ENCODE results near the gene TENM4. TPM values are rescaled to one million over a fixed set of nuclear protein-coding genes. Genes with fewer than 3 reads are reported as not detected.

TENM4 gene
- total RNA-seq, 1 donor from 2014 or later = 0.08 TPM

DNA sequence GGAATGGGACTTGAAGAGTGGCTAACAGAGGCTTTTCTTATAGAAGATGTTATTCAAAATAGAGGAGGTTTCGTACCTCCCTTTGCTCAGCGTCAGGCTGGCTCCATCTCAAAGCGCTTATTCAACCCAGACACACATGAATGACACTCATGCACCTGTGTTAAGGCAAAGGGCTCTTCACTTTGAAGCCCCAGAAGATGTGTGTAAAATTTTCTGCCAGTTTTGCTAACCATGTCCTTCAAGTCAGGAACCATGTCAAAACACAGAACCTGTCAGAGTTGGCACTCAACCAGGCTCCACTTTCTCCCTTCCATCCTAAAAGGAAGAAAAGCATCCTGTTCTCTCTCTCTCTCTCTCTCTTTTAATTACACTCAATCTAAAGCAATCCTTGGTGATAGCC is 513.3 kb downstream of the TENM4 start:
- ATAC-seq (no peak), DNase-seq (ENCODE audit: low spot score) (no peak)

GRCh38 chr11:78926633-78927338 is 514.0 kb downstream of the TENM4 start:
- DNase-seq (ENCODE audit: low spot score) = no peak
- no peak for ATAC-seq

GRCh38 chr11:78925387-78925786 is 515.4 kb downstream of the TENM4 start:
- DNase-seq (ENCODE audit: low spot score) = no peak
- no peak for ATAC-seq

- ATAC-seq = no peak
- no peak for DNase-seq (ENCODE audit: low spot score)
Measured at GRCh38 chr11:78922859-78923625, 517.8 kb downstream of the TENM4 start.

- DNase-seq (ENCODE audit: low spot score) (no peak), ATAC-seq (no peak)
Measured at GRCh38 chr11:78921509-78921908, 519.3 kb downstream of the TENM4 start.

DNA sequence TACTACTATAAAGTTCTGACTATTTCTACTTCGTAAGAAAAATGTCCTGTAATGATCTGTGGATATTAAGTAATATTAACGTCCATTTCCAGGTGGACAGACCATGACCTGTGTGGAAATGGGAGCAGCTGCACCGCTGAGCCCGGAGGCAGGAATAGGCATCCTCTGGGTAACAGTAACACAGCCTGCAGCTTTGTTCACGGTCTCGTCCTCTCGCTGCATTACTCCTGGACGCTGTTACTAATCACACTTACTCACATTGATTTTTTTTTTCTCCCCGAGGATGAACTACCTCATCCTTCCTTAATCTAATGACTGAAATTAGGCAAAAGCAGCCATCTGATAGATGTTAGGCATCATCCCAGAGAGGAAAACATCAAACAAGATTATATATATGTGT is 520.5 kb downstream of the TENM4 start:
- ATAC-seq (no peak), DNase-seq (ENCODE audit: low spot score) (no peak)

DNA sequence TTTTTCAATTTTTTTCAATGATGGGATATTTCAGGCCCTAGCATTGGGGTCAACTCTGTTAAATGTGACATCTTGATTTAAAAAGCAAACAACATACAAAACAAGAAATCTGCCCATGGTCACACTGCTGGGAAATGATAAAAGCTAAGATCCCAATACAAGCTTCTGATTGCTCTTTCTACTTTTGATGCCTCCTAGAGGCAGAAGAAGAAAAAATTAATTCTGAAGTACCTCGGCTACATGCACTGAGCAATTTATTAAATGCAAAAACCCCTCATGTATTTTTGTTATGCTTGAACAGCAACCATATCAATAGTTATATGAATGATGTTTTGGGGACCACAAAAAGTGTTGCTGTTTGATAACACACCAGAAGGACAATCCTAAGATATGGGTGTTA is 524.1 kb downstream of the TENM4 start:
- DNase-seq (ENCODE audit: low spot score) = no peak
- ATAC-seq = no peak

GRCh38 chr11:78914503-78914902 is 526.3 kb downstream of the TENM4 start:
- DNase-seq (ENCODE audit: low spot score) (no peak), ATAC-seq (no peak)

GRCh38 chr11:78912778-78913177 is 528.1 kb downstream of the TENM4 start:
- no peak for DNase-seq (ENCODE audit: low spot score)
- no peak for ATAC-seq

DNA sequence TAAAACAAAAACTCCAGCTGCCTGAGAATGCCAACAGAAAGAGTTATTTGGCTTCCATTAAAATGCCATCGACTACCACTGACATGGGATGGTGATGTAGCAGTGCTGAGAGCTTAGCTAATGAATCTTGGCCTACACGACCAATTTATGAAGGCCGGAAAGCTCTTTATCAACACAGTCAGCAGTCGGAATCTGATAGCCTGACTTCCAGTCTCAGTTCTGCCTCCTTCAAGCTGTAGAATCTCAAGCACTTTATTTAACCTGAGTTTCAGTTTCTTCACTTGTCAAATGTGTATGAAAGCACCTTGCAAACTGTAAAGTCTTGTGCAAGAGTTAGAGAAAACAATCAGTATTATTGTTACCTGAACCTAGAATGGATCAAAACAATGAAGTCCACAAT is 530.5 kb downstream of the TENM4 start:
- DNase-seq (ENCODE audit: low spot score) = no peak
- no peak for ATAC-seq

DNA sequence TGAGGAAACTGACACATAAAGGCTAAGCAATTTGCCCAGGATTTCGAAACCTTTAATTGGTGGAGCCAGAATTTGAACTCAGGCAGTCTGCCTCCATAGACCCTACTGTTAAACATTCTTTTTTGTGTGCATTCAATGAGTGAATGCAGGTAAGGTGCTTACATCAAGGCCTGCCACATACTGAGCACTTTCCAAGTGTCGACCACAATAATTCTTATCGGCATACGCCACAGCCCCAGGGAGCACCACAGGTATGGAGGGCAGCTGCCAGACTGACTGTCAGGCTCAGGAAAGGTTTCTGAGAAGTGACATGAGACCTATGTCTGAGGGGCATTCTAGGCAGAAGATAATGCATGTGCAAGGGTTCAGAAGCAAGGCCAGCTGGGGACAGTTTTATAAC is 531.4 kb downstream of the TENM4 start:
- DNase-seq (ENCODE audit: low spot score) (no peak), ATAC-seq (no peak)

GRCh38 chr11:78907636-78908035 is 533.2 kb downstream of the TENM4 start:
- DNase-seq (ENCODE audit: low spot score) = no peak
- peak; percentile 41 for ATAC-seq

DNA sequence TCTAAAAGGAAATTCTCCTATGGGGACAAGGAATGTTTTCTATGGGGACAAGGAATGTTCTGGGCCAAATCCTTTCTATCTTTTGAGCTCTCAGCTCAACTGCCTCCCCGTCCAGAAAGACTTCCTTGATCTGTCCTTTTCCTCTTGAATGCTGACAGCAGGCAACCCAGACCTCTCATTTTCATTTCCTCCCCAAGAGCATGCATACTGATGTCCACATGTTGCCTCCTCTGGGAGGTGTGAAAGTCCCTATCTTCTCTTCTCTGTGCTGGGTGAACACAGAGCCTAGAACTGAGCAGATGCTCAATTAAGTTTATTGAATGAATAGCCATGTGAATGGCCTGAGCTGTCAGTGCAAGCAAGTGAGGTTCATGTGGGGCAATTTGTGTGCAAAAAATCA is 534.3 kb downstream of the TENM4 start:
- ATAC-seq (no peak), DNase-seq (ENCODE audit: low spot score) (no peak)

DNA sequence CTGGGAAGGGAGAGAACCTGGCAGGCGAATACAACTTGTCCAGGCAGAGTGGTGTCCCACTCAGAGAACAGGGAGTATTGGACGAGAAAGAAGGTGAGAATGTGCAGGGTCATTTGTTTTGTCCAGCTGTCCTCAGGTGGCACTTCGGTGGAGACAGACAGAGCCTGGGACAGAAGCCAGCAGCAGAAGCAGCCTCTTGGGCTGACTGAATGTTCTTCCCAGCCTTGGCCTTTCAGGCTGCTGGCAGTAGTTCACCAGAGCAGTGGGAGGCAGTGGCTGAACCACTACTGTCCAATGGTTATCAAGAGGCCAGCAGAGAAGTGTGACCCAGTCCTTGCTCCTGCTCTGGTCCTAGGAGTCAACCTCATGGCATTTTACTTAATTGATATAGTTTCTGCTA is 535.1 kb downstream of the TENM4 start:
- DNase-seq (ENCODE audit: low spot score) (no peak), ATAC-seq (no peak)

DNA sequence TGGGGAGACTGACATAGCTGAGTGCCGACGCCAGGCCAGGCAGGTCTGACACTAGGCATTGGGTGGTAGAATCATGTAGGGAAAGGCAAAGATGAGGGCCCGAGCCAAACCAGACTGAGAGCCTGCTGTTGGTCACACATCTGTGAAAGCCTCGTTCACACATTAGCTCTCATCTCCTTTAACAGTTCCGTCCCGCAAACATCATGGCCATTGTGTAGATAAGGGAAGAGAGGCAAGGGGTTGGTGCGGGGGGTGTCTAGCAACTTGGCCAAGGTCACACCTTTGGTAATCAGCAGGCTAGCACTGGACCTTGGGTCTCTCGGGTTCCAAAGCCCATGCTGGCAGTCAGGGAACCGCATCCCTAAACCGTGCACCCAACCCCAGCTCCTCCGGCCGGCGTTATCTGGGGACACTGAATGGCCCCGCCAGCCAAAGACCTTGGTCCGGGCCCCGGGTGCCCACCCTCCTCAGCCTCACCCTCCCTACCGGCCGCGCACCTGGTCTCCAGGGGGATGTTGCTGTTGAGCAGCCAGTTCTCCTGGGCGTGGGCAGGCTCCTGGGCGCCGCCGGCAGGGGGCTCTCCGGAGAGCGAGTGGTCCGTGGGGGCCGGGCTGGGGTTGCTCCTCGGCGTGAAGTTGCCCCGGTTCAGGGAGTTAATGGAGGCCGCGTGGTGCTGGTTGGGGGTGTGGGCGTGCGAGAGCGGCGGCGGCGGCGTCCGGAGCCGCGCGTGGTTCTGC is 537.9 kb downstream of the TENM4 start:
- DNase-seq (ENCODE audit: low spot score) (no peak), ATAC-seq (no peak)

GRCh38 chr11:78901831-78902230 is 539.0 kb downstream of the TENM4 start:
- DNase-seq (ENCODE audit: low spot score) (no peak), ATAC-seq (no peak)

DNA sequence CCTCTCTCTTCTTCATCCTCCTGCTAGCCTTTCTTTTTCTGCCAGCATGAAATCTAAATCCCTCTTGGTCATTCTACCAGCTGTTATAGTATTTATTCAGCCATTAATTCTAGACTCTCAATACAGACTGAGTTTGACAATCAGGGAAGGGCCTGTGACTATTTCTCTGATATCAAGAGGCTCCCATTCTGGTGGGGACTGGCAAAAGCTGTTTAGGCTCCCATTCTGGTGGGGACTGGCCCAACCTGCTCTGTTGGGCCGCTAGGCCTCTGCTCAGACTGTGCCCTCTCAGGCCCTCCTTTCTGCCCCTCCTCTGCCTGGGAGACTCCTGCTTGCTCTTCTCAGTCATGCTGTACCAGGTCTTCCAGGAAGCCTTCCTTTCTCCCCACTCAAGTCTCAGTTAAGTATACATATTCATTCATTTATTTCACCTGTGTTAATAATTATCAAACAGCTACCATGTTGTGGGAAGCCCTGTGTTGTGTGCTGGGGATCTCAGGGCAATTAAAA is 542.5 kb downstream of the TENM4 start:
- ATAC-seq (no peak), DNase-seq (ENCODE audit: low spot score) (no peak)

DNA sequence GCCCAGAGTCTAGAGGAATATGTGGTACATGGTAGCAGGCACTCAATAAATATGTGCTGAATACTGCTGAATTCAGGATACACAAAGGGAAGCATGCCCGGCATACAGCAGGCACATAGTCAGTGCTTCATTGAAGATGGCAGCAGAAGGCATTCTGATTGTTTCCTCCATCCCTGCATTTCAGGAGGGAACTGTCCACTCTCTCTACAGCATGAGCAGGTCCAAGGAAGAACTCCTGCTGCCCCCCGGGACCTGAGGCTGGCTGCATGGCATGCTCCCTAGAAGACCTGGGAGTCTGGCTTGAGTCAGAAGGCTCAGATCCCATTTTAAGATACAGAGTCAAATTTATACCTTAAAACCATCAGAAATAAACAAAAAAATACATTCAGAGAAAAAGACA is 546.8 kb downstream of the TENM4 start:
- no peak for ATAC-seq

GRCh38 chr11:78889698-78890097 is 551.1 kb downstream of the TENM4 start:
- DNase-seq (ENCODE audit: low spot score) = no peak

More for the DNA sequence above, 546.8 kb downstream of the TENM4 start:
- no peak for DNase-seq (ENCODE audit: low spot score)

DNA sequence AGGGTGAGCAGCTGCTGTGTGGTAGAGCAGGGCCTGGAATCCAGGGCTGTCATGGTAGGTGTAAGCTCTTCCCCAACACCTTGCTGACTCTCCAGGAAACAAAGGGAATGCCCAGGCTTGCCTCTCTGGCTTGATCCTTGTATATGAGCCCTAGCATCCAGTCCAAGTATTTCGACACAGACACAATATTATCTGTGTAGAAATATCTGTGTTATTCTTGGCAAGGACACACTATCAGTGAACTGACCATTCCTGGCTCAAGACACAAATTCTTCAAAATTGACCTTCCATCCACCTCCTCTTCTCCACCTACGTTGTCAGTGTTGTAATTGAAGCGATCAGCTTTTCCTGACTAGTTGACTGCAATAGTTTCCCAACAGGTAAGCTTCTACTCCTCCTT is 554.2 kb downstream of the TENM4 start:
- DNase-seq (ENCODE audit: low spot score) = no peak
- peak; percentile 91 for ATAC-seq

More at GRCh38 chr11:78889698-78890097, 551.1 kb downstream of the TENM4 start:
- ATAC-seq = no peak

DNA sequence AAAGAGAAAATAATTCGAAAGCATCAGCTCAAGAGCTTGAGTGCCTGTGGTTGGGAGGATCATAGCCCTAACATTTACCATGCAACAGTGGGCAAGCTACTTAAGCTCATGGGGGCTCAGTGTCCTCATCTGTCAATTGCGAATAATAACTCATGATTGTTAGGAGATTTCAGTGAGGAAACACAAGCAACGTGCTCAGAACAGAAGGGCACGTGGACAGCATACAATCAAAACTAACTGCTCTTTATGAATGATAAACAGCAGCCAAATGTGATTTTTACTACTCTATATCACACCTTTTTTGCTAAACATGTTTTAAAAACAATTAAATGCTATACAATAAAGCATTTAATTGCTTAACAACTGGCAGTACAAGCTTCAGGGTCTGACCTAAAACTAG is 556.1 kb downstream of the TENM4 start:
- DNase-seq (ENCODE audit: low spot score) = no peak
- ATAC-seq = no peak

DNA sequence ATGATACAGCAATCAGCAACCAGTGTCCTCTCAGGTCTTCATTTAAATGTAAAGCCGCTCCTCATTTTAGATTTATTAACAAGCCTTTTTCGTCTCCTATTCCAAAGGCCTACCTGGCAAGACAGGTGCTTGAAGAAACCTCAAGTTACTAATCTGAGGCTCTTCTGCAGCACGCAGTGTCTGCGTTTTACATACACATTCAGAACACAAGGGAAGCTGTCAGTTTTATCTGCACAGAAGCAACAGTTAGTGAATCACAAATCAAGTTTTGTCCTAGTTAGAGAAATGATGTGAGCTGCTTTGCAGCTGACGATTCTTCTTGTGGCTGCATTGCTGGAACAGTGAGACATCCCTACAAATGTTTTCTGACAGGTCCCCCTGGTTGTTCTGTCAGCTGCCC is 557.3 kb downstream of the TENM4 start:
- no peak for DNase-seq (ENCODE audit: low spot score)
- no peak for ATAC-seq

Measured in left lobe of liver (tissue), 2 donors.